NCI-H2171 treated with DMSO at 0.1 percent for 48 hours (cell line): Measurements from ENCODE around the gene DEGS2.

Source experiments
- DNase-seq: peaks from one replicate; lab custom pipeline; 2025; lab: John Stamatoyannopoulos, UW

Gene DEGS2

DNA sequence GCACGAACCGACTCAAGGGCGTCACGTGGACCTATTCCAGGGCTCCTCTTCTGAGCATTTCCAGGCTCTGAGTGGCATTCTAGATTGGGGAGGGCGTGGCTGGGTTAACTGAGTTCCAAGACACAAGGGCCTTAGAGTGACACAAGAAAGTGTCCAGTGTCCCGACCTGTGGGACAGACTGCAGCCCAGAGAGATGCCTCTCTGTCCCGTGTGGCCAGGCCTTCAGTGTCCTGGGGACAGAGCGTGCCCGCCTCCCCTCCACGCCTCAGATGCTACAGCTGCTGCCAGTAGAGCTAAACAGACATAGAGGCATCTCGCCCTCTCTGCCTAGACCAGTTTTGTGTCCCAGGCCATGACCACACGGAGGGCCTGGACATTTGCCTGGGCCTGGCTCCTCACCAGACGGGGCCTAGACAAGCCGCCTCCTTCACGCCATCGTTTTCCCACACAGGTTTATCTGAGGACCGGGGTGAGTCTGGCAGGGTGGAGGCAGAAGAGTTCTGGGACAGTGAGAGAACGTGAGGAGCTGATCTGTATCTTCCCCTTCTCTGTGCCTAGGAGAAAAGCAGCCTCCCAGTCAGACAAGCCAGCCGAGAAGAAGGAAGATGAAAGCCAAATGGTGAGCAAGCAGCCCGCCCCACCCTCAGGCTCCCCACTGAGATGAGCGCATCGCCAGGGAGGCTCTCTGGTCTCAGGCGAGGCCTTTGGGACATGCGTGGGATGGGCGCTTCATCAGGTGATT, 27.1 kb downstream of the DEGS2 start:
- DNase-seq = no peak

DNA sequence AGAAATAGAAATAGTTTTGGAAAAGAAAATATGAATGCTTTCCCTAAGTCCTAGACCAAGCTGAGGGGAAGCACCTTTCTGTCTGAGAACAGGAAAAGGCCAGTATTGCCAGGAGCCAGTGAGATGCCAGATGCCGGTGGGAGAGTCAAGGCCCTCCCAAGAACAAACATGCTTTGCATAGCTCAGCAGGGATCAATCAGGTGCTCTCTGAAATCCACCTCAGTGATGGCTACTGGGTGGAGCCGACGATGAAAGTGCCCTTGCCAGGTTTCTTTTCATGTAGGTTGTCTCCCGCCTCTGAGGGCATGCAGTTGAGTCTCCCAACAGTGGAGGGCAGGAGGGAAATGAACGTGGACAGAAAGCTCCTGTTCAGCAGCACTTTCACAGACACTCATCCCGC, 28.3 kb downstream of the DEGS2 start:
- no peak for DNase-seq

DNA sequence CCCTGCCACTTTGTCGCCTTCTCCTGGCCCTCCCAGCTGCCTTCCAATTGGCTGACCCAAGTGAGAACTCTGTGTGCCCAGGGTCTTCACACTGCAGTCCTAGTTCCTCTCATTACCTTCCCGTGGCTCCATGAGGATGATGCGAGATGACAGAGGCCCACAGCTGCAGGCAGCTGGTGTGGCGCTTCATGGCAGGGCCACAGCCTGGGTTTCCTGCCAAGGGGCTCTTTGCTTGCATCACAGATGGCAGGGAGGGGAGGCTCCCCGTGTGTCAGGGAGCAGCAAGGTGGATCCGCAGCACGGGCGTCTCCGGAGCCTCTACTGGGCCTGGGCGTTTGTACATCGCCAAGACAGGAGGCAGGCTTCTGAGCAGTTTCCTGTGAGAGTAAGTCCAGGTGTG, 28.9 kb downstream of the DEGS2 start:
- DNase-seq = no peak

DNA sequence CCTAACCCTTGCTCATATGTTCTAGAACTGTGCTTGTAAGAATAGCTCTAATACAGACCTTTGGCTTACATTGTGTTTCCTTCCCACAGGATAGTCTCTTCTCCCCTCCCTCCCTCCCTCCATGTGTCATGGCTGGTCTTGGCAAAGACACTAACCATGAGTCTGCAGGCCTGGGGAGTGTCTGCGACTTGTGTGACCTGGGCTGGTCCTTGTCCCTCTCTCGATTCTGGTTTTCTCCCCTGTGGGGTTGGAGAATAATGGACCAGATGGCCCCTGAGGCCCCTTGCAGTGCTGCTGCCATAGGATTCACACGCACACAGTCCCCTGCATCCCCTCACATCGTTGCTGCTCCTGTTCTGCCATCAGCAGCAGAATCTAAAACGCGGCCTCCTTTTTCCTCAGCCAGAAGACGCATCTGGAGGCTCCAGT, 30.3 kb downstream of the DEGS2 start:
- no peak for DNase-seq

DNA sequence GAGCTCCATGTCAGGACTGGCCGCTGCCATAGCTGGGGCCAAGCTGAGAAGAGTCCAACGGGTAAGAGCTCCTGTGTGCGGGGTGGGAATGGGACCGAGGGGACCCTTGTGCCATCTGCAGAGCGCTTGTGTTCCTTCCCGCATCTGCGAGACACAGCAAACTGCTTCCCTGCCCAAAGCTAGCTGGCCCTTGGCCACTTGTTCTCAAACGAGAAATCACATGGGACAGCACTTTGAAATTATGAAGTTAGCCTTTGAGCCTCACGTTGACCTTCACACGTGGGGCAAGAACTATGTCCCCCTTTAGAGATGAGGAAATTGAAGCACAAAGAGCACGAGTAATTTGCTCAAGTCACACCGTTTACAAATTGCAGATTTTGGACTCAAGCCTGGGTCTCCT, 30.8 kb downstream of the DEGS2 start:
- DNase-seq = no peak

DNA sequence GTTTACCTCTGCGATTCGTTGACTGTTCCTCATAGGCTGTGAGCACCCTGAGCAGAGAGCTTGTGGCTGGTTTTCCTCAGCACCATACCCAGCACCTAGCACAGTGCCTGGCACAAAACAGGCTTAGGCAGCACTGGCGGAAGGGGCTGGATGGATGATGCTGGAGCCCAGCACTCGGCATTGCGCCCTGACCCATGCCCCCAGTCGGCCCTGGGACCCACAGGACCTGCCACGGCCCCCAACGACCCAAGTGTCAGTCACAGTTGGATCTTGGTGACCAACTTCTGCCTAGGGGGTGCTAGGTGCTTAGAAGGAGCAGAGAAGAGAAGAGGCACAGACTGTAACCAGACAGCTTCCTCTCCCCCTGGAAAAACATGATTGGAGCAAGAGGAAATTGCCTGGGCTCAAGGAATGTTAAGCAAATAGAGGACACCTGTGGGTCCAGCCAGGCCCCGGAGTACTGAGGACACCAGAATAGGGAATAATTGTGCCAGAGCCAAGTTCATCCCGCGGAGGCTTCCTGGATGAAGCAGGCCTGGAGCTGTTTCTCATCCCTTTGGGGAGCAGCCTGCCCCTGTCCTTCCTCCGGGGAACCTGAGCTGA, 31.5 kb downstream of the DEGS2 start:
- DNase-seq = no peak

DNA sequence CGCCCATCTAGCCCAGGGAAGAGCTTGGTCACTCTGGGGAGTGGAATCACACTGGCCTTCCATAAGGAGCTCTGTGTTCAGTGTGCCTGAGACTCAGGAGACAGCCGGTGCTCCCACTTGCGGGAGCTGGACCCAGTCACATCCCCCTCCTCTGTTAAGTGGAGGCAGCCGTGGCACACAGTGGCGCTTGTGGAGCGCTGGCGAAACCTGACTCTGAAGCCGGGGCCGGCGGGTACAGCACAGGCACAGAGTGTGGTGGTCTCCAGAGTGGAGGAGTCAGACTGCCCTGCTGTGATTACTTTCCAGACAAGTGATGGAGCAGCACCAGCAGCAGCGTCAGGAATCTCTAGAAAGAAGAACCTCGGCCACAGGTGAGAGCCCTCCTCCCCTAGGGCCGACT, 33.0 kb downstream of the DEGS2 start:
- no peak for DNase-seq

DNA sequence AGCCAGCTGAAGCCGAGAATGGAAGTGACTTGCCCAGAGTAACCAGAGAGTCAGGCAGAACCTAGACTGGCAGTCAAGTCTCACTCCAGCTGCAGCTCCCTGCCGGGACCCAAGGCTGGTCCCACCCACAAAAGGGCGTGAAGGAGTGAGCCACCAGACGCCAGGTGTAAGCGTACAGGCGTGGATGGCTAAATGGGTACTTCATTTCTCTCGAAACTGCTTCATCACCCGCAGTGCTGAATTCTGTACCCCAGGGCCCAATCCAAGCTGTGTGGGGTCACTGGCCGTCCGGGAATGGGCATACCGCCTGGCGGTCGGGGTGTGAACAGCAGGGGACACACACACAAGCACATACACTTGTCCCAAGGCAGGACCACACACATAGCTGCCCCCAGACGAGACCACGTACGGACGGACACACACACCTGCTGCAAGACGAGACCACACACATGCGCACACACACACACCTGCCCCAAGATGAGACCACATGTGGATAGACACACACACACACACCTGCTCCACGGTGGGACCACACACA, 34.8 kb downstream of the DEGS2 start:
- DNase-seq = no peak

DNA sequence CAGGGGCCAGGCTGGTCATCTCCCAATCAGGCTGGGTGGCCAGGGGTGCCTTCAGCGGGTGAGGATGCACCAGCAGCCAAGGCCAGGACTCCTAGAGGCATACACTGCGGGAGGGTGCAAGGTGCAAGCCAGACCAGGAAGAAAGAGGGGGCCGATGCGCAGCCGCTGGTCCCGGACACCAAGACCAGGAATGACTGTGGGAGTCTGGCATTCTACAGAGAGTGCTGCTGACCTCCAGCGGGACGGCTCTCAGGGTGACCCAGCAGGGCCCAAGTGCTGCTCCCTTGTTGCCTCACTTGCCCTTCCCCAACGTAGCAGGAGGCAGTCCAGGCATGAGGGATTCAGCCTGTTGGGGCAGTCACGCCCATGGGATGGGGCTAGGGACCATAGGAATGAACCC, 35.8 kb downstream of the DEGS2 start:
- DNase-seq = no peak

DNA sequence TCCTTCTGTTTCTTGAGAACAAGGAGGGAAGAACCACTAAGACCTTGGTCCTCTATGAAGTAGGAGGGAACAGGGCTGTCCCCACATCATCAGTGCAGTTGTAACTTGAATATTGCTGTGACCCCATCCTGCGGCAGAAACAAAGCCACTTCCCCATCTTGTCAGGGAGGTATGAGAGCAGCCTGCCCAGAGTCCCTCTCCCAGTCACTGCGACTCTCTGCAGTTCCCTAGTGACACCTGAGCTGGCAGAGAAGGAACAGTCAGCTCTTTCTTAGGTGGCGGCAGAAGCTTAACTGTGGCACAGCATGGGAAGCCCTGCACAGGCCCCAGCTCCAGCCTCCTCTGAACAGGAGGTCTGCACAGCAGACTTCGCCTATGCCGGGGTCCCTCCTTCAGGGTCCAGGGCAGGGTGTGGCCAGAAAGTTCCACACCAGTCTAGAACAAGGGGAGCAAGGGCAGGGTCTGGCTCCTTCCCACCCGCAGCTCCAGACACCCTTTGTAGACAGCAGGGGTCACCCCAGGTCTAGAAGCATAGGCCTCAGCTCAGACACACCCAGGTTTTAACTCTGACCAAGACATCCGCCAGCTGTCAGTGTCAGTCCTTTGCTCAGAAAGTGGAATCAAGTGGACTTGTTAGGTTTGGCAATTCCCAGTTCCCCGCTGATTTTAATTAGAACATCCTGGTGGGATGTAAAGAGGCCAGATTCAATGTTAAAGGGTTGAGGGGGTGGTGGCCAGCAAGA, 36.8 kb downstream of the DEGS2 start:
- no peak for DNase-seq

DNA sequence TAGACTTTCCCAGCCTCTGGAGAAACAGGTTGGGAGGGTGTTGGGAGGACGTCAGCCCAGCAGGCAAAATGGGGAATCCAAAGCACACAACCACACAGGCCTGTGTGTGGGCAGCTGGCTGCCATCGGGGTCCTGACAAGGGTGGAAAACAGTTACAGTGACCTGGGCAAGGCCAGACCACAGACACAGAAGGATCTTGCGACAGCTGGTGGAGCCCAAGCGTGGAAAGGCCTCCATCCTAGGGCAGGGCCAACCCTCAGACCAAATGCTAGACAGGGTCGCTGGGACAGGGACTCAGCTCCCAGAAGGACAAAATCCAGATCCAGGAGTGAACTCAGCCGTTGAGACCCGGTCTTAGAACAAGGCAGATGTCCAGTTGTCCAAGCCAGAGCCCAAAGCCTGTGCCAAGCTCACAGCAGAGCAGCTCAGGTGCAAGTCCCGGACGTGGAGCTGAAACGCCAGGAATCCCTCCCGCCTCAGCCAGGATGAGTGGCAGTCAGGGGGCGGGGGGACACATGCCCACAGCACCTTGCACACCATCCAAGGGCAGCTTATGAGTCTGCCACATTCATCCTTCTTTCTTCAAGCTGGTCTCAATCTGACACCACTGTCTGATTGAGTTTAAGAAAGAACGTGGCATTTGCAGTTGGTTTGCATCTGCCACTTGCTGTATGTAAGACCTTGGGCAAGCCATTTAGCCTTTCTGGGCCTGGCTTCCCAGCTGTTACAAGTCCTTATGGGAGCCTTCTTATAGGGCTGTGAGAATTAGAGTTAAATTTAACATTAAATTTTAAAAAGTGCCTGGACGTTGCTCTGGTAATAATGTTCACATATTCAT, 37.6 kb downstream of the DEGS2 start:
- no peak for DNase-seq

DNA sequence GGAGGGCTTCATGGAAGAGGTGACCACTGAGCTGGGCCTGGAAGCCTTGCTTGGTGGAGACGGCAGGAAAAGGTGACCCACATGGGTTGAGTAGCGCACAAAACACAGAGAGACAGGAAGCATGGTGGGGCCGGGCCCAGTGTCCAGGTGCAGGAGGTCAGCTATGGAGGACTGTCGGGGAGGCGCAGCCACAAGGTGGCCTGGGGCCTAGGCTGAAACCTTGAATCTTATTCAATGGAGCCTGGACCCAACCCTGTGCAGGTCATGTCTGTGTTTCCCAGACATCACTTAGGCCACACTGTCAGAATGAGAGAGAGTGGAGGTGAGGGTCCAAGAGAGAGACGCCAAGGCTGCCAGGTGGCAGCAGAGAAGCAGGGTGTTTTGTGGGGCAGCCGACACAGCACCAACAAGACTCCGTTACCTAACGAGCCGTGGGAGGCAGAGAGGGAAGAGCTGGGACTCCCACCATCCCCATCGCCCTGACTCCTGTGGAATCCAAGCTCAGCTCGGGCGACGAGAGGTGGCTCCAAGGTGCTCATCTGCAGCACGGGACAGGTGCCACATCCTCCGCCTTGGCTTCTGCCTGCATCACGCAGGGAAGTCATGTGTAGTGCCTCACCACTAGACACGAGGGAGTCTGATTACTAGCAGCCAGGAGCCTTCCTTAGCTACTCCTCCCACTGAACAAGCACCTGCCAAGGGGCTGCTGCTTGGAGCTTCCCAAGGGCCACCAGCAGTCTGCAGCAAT, 38.7 kb downstream of the DEGS2 start:
- DNase-seq = no peak

DNA sequence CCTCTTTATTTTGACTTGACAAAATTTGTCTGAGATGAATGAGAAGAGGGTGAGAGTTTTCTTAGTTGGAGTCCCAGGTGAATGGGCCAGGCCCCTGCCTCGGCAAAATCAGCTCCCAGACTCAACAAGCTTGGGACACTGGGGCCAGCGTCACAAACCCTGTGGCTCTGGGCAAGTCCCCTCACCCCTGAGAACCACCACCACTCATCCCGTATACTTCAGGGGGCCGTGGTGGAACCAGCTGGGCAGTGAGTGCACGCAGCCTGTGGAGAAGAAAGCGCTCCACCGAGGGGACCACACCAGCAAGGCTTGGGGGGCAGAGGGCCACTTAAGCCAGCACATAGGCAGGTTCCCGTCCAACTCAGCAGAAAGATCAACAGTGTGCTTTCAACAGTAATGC, 40.2 kb downstream of the DEGS2 start:
- no peak for DNase-seq

DNA sequence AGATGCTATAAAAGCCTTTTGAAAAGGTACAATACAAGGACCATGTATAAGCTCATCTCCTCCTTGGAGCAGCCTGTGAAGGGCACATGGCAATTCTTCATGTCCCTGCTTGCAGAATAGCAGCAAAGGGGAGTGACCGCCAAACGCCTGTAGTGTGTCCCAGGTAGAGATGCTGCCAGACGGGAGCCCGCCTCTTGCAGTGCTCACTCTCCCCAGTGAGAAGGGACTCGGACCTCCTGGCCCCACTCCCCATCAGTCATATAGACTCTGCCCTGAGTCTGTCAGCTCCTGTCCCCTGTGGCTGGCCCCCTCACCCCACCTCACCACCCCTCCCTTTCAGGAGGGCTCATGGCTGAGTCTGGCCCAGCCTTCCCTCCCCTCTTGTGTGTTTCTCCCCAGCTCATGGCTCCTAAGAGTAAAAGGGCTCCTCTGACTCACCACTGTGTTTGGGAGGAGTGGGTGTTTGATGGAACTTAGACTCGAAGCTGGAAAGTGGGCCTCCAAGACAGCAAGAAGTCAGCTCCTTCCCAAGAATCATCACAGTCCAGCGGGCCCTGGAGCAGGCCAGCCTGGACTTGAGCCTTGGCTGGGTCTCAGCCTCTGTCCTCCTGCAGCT, 40.9 kb downstream of the DEGS2 start:
- DNase-seq = no peak

DNA sequence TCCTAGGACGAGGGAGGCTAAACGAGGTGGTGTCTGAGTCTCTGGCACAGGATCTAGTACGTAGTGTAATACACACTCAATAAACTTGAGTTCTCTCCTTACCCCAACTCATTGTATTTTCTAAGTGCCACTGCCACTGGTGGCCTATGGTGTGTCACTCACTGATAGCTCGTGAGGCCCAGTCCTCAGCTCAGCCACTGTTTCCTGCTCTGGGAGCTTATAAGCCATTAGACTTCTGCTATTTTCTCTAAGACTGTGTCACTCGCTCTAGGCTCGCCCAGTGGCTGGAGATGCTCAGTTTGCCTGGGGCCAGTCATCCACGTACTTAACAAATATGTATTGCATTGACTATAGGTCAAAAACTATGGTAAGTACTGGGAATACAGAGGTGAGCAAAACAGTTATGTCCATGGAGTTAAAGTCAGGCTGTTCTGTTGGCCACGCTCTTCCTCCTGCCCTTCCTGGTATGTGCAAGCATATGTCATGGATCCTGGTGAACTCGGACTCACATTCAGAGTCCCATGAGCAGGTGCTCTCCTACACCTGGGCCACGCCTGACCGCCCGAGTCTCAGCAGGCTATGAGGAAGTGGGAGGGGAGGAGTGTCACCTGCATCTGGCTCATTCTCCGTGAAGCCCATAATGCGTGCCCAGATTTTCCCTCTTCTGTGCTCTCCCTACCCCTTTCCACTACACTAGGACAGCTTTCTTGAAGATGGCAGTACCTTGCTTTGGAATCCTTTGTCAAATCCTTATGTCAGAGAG, 41.6 kb downstream of the DEGS2 start:
- DNase-seq = no peak

DNA sequence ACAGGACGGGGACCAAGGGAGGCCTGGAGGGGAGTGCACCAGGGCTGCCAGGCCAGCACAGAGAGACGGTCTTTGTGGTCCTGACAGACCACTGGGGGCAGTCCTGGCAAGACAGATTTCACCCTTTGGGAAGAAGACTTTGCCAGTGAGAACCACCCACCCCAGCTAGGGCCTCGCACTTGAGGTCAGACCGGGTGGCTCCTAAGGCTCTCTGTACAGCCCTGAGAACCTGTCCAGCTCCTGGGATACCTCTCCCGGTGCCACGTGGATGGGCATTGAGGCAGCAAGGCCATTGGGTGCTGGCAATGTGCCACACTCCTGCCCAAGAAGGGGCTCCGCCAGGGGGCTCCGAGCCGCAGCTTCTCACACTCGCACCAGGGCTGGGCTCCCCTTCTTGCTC, 42.4 kb downstream of the DEGS2 start:
- no peak for DNase-seq

DNA sequence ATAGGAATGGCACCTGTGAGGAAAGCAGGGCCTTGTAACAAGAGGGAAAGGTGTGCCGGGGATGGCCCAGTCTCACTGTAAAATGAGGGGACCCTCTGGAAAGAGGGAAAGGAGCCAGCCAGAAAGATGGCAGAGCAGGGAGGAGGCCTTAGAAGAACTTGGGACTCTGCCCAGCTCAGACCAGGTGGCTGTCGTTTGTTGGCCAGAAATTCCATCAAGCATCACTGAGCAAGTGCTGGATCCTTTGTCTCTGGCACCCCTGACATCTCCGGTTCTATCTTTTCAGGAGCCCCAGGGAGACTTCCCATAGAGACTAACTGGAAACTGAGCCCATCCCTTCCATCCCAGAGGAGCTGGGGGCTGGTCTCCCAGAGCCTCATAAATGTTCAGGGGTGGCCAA, 43.3 kb downstream of the DEGS2 start:
- peak; percentile 16 for DNase-seq

DNA sequence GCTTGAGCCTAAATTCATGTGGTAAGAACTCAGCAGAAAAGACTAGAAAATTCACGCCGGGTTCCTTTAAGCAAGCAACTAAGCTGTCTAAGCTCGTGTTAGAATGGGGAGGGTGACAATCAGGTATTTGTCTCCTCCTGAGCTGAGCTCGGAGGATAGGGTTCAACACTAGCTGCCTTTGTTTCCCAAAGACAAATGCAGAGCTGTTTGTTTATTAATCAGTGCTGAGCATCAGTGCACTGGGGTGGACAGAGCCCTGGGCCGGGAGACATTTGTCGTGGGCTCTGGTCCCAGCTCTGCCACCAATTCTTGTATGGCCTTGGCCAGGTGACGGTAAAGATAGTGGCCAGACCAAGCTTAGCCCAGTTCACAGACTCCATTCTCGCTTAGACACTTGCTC, 43.7 kb downstream of the DEGS2 start:
- DNase-seq = no peak

DNA sequence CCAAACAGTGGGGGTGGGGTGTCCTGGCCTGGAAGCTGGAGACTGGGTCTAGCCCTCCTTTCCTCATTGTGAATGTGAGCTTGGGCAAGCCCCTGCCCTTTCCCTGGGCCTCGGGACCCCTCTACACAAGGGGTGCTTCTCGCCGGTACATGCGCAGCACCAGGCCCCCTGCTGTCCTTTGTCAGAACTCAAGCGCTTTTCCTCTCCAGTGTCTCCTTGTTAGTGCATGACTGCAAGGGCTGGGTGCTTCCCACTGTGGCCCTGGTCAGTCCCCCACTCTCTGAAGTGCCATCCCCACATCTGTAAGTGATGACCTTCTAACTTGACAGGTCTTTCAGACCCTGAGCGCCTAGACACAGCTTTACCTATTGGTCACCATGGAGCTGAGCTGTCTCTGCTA, 44.2 kb downstream of the DEGS2 start:
- no peak for DNase-seq

DNA sequence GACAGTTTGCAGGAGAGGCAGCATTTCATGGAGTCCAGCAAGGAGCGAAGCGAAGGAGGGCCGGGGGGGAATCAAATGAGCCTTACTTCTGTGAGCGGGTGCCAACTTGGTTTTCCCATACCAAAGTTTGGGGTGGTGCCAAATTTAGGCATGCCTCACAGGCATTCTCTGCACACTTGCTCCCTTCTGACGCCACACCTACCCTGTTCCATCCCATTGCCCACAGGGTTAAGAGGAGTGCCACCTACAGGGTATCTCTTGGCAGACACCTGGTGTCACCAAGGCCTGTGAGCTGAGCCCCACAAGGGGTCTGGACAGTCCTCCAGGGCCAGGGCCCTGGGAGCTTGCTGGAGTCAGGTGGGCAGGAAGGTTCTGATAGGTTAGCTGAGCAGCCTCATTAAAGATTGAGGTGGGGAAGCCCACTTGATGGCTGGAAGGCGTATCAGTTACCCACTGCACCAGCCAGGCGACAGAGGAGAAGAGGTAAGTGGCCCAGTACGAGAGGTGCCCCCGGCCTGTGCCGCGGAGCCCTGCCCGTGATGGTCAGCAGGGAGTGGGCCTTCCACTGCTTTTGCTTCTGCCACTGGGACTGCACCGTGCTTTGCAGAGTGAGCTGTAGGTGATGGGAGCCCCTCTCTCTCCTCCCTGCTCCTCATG, 45.2 kb downstream of the DEGS2 start:
- DNase-seq = no peak
